HG03108 (cell line): ENCODE data around the gene CXCL12.

ENCODE experiments used
- ATAC-seq: cut with Tn5 transposase; IDR thresholded peaks from one replicate; pipeline ENCODE4 v1.9.1; 2021; ENCODE audit warnings: moderate library complexity; ENCODE audit not compliant: unreplicated experiment

The CXCL12 gene

DNA sequence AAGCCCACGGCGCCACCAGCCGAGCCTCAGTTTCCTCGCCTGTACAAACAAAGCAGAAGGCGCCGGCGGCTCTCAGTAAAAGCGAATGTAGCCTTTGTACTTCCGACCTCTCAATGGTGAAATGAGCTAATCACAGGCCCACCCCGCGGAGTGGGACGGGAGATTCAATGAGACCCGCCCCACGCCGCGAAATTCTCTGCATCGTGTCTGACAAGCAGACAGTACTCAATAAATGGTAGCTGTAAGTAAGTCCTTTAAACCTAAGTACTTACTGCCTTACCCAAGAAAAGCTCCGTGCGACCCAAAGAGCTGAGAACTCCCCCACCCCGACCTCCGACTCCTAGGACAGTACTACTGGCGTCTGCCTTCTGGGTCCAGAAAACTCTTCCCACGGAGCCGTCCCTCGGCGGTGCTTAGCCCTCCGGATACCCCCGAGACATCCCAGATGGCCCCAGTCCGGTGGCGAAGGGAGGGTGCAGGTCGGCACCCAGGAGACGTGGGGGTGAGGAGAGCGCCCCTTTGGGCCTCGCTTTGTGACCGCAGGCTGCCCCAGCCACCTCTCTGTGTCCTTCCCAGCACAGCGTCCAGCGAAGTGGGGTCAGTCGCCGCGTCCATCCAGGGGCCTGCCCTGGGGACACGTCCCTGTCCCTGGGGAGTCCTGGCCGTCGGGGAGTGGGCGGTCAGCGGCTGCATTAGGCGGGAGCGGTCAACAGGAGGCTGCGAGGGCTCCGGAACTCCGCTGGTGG lies 972 bp upstream of the CXCL12 start:
- ATAC-seq = no peak

DNA sequence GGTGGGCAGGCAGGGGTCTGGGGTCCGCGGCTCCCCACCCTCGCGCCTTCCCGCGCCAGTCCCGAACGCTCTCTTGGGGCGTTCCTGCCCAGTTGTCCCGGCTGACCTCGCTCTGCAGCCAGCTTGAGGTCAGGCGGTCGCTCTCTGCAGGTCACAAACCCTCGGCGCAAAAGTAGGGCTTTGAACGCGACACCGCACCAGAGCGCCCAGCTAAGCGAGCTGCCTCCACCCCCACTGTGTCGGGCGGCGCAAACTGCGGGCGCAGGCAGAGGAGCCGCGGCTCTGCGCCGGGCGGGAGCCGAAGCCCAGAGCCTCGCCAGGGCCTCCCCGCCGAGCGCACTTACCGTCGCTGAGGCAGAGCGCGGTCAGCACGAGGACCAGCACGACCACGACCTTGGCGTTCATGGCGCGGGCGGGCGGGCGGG lies 284 bp downstream of the CXCL12 start:
- no peak for ATAC-seq

DNA sequence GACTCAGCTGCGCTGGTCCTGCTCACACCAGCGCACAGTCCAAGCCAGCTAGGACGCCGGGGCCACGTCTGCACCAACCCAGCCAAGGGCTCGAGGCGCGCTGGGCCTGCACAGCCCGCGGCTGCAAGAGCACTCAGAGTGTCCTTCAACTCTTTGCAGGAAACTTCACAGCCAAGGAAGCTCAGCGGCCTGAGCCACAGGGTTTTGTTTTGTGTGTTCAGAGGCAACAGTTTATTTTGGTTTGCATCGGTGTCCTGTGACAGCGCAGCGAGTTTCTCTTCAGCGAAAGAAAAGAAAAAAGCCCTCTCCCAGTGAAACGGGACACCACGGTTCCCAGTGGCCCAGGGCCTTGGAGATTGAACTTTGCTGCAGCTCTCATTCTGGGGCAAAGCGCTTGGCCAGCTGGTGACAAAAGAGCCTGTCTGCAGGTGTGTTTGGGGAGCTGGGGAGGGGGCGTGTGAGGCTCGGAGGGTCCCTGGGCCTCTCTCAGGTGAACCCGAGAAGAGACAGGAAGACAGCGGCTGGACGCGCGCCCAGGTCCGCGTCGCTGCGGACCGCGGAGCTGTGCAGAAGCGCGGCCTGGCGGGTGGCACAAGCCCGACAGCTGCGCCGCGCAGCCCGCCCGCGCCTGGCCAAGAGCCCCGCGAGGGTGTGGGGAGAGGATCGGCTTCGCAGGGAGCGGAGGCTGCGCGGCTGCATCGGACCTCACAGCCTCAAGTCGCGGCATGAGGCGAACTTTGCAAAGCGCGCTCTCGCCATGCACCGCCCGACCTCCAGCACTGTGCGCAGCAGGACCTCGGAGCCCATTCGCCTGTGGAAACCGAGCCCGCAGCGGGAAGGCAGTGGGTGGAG lies 922 bp downstream of the CXCL12 start:
- ATAC-seq = no peak

DNA sequence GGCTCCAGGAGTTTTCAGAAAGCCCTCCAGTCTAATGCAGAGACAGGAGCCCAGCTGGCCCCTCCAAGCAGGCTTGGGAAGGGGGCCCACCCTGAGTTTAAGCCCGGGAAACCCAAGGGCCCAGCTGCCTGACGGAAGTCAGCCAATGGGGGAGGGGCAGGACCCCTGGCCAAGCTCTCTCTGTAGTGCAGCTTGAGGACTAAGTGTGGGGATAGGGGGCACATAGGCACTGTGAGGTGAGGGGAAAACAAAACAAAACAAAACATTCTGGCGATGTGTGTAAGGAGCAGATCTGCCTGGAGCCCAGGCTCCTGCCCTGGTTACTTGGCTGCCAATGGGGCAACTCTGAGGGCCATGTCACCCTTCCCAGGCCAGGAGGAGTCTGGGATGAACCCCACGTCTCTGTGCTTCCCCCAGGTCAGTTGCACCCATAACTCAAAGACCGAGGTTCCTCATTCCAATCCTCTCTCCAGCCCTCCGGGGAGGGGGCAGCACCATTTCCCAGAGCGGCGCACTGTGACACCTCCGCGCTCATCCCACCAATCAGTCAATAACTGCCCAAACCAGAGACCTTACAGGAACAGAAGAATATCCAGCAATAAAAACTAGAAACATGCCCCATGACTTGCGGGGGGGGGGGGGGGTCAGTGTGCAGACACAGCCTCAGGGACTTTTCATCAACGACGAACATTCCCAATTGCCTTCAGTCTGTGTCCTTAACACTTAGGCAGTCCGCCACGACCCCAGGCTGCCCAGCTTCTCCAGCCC lies 1.7 kb downstream of the CXCL12 start:
- no peak for ATAC-seq

DNA sequence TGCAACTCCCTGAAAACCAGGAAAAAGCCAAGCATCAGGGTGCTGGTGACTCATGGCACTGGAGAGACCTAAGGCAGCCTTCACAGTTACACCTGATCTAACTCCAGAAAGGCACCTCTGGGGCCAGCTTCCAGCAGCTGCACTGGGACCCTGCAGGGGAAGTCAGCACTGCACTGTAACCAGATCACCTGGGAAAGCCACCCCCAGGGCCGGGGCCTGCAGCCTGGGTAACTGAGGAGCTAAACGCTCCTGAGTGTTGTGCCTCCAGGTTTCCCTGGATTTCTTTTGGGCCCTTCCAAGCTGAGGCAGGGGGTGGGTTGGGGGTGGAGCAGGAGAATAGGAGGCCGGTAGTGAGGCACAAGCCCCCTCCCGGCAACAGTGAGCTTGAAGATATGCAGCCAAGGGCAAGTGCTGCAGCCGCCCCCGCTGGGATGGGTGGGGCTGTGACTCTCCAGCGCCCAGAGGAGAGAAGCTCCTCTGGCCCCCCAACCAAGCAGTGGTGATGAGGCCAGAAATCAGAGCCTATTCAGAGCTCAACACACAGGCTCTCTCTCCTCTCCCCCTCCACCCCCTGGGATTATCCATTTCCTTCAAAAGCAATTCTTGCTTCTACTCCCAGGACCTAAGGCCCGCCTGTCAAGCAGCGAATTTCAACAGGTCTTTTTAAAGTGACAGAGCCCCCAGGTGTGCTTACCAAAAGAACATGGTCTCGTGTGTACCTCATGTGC lies 2.6 kb downstream of the CXCL12 start:
- no peak for ATAC-seq

DNA sequence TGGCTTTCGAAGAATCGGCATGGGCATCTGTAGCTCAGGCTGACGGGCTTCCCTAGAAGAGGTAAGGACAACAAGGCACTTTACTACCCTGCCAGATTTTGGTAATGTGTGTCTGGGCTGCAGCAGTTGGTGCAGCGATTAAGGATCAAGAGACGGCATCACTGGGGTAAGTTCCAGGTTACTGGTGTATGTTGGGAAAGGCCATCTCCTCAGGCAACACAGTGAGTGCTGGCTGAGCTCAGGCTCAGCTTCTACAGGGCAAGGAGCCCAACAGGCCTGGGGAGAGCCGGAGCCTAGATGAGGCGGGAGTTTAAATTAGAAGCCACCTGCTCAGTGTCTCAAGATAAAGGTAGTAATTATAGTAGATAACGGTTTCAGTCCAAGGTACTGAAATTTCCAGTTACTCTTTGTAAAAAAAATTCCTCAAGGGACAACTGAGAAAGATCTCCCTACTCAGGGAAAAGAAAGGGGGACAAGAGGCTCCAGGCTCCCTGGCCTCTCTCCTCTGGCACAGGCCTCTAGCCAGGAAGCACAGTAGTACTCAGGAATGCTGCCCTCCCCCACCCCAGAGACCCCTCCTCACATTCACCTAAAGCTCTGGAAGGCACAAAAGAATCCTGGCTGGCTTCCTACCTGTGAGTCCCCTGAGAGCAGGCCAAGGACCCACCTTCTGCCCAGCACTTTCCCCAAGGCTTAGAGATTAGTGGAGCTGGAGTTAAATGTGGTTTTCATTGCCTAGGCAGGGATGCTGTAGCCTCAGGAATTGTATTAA lies 3.9 kb downstream of the CXCL12 start:
- no peak for ATAC-seq

DNA sequence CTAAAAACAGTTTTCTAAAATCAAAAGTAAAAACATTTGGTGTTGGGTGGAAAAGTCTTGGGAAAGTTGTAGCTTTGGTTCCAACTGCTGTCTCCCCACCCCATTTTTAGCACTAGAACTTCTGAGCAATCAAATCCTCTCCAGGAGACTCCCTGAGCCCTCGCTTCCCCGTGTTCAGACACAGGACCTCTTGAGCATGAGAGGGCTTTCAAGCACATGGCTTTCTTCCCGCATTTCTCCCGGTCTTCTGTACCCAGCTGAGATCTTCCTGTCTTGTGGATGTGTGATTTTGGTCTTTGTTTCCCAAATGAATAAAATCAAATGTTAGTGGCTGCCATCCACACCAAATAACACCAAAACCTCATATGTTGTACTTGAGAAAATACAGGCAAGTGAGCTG lies 5.0 kb downstream of the CXCL12 start:
- ATAC-seq = no peak

DNA sequence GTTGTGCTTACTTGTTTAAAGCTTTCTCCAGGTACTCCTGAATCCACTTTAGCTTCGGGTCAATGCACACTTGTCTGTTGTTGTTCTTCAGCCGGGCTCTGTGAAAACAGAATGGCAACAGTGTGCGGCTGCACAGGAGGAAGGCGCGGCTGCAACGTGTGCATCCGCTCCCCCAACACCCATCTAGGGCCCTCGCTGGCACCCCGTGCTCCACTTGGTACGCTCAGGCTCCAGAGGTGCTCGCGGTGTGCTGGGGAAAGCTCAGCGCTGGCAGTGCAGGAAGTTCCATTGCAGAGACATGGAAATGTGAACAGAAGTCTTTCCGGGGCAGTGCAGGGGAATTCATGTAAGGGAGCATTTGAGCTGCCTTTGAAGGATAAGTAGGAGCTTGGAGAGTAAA lies 6.3 kb downstream of the CXCL12 start:
- ATAC-seq = no peak

DNA sequence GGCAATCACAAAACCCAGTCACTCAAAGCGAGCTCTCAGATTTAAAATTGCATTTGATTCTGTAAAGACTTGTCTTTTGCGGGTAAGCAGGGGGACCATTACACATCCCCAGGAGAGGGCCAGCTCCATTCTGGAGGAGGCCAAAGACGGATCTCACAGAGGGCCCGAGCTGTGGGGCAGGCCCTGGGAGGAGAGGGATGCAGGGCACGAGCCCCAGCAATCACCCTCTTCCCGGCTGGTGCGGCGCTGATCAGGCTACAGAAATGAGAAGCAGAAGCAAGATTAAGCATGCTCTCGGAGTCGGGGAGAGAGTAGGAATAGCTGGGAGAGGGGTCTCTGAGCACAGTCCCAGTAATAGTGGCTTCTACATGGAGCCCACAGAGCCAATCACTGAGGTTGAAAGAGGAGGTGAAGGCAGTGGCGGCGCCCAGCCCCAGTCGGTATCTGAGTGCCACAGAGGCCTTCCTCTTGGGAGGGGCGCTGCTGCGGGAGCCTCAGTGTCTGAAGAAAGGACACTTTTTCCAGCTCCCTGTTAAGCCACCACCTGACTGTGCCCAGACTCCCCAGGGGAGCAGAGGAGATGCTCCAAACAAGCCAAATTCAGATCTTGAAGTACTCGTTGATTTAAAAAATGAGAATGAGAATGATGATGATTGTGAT lies 7.1 kb downstream of the CXCL12 start:
- ATAC-seq = no peak

DNA sequence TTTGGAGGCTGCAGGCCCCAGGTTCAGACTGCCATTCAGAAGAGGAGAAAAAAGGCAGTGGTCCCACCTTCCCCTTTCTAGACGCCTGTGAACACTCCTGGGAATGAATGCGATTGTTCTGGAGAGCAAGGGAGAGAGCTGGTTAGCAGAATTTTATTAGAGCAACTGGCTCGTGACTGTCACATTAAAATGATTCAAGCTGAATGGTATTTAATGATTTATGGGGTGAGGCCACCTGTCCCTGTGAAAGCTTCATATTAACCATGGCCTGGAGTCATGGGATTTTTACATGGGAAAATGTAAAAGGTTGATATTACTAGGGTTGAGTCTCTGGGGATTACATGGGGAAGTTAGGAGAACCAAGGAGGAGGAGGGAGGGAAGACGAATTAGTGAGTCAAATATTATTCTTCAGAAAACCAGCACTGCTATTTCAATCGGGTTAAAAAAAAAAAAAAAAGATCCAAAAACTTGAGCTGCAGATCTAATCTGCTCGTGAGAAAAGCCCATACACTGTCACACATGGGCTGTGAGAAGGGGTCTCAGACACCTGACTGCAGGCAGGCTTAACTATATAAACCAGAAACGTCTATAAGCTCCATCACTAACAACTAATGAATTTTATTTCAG lies 8.3 kb downstream of the CXCL12 start:
- no peak for ATAC-seq

DNA sequence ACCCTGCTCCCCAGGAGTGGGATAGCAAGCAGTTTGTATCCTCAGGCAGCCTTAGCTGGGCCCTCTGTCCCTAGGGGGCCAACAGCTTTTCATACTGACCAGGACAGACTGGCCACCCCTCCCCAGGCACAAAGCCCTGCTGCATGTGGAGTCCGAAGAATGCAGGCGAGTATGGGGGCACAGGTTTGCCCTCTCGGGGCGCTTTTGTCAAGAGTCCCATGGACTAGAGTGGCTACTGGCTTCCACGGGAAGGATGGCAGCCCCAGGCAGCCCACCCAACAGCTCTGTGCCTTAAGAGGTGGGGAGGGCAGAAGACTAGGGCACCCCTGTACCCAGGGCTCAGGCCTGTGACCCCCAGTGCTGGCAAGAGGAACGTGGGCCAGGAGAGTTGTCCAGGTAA lies 10.7 kb downstream of the CXCL12 start:
- ATAC-seq = no peak

DNA sequence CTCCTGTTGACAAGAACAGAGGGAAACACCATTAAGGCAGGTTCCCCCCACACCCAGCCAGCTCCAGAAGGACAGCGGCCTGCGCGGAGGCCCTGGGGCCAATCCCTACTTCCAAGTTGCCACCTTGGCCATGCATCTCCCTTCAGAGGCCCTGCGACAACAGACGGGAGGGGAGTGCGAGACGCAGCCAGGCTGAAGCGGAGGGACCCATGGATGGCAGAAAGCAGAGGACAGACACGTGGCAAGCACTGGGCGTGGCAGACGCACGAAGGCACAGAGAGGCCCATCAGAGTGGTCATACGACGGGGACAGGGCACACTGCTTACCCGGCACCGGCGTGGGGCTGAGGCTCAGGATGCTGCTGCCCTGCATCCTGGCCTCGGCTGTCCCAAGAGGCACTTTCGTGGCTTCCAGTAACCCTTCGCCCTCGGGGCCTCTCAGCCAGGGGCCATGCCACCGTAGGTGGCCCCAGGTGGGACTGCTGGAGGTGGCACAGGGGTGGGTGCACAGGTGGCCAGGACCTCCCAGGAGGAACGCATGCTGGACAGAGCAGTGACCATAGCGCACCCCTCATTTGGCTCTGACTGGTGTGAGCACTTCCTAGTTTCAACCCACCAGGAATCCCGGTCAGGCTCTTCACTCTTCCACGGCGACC lies 11.4 kb downstream of the CXCL12 start:
- ATAC-seq = no peak

DNA sequence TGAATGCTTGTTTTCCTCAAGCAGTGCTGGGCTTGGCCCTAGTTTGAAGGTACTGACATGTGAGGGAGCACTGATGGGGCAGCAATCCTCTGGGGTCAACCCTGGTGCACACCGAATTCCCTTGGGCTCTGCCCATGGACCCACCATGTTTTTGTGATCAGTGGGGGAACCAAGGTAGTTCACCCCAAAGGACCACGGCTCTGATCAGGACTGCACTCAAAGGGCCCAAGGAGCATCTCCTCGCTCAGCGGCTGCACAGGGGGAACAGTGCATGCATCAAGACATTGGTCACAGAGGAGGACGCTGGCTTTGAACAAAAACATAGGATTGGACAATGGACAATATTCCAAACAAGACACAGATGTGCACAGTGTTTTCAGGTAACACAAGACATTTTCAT lies 12.7 kb downstream of the CXCL12 start:
- ATAC-seq = no peak

DNA sequence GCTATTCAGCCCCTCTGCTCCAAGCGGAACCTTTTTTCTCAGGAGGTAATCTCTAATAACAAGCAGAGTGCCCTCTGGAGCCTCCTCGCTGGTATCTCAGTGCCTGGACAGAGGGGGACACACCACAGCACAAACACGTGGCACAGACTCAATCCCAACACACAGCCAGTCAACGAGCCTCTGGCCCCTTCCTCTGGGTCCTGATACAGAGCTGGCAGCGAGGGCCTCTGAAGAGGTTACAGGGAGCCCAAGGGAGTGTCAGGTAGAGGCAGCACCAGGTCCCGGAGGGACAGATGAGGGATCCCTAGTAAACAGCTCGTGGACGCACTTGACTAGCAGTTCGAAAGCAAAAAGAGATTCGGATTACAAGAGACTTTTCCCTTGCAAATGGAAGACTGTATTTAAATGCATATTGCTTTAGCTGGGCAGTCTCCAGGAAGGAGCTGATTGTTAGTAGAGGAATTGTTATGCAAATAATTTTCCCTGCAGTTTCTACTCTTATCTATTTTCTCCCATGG lies 14.1 kb downstream of the CXCL12 start:
- ATAC-seq = no peak

DNA sequence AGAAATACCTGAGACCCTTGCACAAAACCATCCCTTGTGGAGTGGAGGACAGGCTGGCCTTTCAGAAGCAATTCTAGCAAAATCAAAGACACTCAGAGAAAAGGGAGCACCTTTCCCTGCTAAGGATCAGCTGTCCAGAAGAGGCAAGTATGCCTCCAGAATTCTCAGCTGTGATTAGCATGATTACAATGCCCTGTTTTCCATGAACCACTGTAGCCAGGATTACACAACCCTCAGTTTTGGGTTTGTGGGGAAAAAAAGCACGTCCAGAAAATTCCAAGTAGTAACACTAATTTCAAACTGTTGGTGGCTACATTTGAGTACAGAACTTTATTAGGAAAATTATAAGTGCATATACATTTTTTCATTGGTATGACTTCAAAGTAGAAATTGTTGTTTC lies 15.0 kb downstream of the CXCL12 start:
- no peak for ATAC-seq

DNA sequence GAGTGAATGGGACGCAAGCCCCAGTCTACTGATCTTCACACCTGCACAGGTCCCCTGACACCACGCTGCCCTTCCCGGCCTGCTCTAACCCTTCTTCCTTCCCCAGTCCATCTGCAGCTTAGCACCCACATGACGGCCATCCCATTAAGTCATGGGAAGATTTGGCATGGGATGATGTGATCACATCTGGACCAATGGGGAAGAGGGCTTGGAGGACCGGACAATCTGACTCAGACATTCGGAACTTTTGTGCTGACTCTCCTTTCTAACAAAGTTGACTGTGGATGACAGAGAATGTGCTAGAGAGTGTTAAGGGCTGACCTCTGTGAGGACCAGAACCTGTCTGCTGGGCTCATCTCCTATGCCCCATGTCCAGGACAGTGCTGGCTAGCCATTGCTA lies 15.6 kb downstream of the CXCL12 start:
- ATAC-seq = no peak

DNA sequence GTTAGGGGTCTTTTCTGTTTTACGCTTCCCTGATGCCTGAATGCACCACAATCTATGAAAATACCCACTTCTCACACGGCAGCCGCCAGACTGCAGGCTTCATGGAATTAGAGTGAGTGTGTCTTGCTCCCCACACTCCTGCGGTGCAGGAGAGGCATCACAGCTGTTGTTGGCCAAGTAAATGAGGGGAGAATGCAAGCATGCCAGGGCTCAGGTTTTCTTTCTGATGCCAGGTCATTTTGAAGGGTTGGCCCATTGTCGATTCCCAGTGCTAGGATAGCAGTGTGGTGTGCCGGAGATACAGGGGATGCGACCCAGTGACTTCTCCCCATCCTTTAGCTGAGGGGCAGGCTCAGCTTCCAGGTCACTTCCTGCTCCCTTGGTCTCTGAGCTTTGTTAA lies 16.3 kb downstream of the CXCL12 start:
- ATAC-seq = no peak

DNA sequence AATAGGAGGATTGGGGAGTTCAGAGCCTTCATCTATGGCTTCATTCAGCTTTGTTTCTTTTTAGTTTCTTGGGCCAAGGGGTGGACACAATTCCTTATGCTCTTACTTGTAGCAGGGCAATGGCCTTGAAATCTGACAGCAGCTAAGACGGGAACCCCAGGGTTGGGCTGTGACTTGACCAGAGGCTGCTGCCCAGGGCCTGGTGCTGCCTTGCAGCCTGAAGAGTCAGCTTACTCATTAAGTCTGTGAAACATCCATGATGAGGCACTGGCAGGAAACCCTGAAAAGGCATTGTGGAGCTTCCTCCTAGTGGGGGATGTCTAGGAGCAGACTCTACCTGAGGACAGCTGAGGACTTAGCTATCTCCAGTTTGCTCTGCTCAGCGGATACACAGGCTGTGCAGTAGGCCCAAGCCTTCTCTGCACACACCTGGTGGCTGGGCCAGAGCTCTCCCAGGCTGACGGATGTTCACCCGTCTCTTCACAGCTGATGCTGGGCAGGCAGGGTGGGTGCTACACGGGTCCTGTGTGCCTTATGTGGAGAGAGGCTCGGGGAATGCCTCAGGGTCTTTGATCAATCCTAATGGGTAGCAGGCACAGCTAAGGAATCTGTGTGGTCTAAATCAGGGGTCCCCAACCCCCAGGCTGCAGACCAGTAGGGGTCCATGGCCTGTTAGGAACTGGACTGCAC lies 17.8 kb downstream of the CXCL12 start:
- no peak for ATAC-seq
